BE2C (cell line): Measurements from ENCODE around the gene HHIPL1.

ENCODE experiments used
- DNase-seq: peaks from one replicate; pipeline ENCODE4 v3.0.0-alpha.2; 2020
- H3K27me3 ChIP-seq: fragments of 250-450 bp; sonication (Bioruptor Pico); 2 replicates; pipeline ENCODE4 v1.5.1; 2020; ENCODE audit warnings: mild to moderate bottlenecking
- H3K36me3 ChIP-seq: fragments of 250-450 bp; sonication (Bioruptor Pico); 2 replicates; pipeline ENCODE4 v1.5.1; 2020; ENCODE audit warnings: mild to moderate bottlenecking
- H3K4me1 ChIP-seq: fragments of 250-450 bp; sonication (Bioruptor Pico); 2 replicates; pipeline ENCODE4 v1.5.1; 2020
- H3K4me3 ChIP-seq: 2 replicates; pipeline ENCODE4 v1.5.1; 2011; ENCODE audit warnings: low read depth, low read length
- H3K9me3 ChIP-seq: fragments of 250-450 bp; sonication (Bioruptor Pico); 2 replicates; pipeline ENCODE4 v1.5.1; 2020
- TF ChIP-seq, protein P1 (sequence below): IDR thresholded peaks from 2 replicates; pipeline ENCODE4 v1.5.1; 2012; ENCODE audit warnings: mild to moderate bottlenecking, low read depth, low read length

HHIPL1 gene

DNA sequence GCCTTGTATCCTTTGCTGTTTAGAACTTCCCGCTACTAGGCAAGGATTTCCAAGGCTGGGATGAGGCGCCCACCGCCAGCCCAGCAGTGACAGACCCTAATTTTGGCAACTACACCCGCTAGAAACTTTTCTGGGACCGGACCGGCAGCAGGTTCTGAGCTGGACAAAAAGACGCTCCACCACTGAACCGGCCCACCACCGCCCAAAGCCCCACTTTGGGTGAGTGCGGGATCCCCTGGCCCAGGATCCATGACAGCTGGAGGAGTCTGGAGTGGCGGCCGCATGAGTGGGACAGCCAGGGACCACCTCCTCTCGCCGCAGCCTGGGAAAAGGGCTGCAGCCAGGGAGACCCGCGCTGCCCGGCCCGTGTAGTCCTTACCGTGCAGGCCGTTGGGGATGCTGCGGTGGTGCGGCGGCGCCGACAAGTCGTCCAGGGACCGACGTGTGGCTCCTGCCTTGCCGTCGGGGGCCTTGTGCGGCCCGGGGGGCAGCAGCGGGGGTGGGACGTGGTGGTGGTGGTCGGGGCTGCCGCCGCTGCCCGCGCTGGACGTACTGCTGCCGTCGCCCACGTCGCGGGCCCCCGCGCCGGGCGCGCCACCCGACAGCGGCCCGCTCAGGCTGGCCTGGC lies 42.0 kb upstream of the HHIPL1 start:
- TF ChIP-seq, protein P1, sequence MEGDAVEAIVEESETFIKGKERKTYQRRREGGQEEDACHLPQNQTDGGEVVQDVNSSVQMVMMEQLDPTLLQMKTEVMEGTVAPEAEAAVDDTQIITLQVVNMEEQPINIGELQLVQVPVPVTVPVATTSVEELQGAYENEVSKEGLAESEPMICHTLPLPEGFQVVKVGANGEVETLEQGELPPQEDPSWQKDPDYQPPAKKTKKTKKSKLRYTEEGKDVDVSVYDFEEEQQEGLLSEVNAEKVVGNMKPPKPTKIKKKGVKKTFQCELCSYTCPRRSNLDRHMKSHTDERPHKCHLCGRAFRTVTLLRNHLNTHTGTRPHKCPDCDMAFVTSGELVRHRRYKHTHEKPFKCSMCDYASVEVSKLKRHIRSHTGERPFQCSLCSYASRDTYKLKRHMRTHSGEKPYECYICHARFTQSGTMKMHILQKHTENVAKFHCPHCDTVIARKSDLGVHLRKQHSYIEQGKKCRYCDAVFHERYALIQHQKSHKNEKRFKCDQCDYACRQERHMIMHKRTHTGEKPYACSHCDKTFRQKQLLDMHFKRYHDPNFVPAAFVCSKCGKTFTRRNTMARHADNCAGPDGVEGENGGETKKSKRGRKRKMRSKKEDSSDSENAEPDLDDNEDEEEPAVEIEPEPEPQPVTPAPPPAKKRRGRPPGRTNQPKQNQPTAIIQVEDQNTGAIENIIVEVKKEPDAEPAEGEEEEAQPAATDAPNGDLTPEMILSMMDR = no peak
- Histone ChIP-seq H3K27me3 (no peaks in the 10 kb centered on the region), H3K9me3 (no peaks in the 10 kb centered on the region), H3K4me1 (peaks cover 34% of the 10 kb centered on the region), H3K4me3 (peak overlapping the region; percentile 99), H3K36me3 (peaks cover 18% of the 10 kb centered on the region)
- peak; percentile 43 for DNase-seq

DNA sequence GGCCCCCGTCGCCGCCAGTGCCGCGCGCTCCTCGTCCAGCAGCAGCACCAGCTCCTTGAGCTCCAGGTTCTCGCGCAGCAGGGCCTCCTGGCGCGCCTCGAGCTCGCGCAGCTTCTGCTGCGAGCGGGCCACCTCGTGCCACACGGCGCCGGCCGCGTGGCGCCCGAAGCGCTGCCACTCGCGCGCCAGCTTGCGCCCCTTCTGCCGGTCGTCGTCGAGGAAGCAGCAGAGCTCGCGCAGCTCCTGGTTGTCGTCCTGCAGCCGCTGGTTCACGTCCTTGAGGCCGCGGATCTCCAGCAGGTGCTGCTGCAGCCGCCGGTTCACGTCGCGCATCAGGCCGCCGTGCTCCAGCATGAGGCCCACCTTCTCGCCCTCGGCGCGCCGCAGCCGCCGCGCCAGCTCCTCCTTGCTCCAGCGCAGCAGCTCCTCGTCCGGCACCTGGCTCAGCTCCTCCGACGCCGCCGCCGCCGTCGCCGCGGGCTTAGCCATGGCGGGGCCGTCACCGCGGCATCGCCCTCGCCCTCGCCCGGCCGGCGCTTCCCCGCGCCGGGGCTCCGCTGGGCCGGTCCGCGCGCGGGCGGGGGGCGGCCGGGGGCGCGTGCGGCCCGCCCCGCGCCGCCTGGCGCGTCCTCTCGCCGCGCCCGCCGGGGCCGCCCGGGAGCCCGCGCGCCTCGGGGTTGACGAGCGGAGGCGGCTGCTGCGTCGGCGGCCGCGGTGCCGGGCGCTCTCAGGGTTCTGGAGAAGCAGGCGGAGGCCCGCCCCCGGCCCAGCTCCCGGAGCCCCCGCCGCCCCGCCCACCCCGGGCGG lies 41.3 kb upstream of the HHIPL1 start, which contains the start of gene CCDC85C:
Gene CCDC85C (minus strand): TSS at position 737 of the 807 bp plus-strand sequence. CDS start 248 bp downstream, at position 489.
- no peaks in the 10 kb centered on the region for H3K9me3 ChIP-seq
- peaks cover 30% of the 10 kb centered on the region for H3K4me1 ChIP-seq
- no peaks in the 10 kb centered on the region for H3K27me3 ChIP-seq
- peak; percentile 64 for DNase-seq
- TF ChIP-seq, protein P1 = no peak
- peak within 1 kb of the TSS; percentile 99 for H3K4me3 ChIP-seq
- peaks cover 18% of the 10 kb centered on the region for H3K36me3 ChIP-seq

DNA sequence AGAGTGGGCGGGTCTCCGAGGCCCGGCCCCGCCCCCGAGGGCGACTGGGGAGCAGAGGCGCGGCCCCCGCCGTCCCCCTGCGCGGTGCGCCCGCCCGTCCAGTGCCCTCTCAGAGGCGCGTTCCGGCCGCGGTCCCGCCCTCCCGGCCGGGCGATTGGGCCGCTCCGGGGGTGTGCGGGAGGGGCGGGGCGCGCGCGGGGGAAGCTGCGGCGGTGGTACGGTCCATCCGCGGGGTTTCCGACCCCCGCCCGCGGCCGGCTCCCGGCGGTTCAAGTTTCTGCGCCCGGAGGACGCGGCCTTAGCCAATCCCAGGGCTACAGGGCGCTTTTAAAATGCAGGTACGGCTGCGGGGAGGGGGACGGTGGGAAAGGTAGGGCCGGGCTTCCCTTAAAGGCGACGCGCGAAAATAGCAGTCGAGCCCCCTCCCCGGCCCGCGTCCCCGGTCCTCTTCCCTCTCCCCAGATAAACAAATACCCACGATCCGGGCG lies 40.6 kb upstream of the HHIPL1 start:
- Histone ChIP-seq H3K4me3 (peak overlapping the region; percentile 84), H3K27me3 (no peaks in the 10 kb centered on the region), H3K4me1 (peaks cover 23% of the 10 kb centered on the region), H3K36me3 (peaks cover 18% of the 10 kb centered on the region), H3K9me3 (no peaks in the 10 kb centered on the region)
- TF ChIP-seq, protein P1 = no peak
- DNase-seq = peak; percentile 98

DNA sequence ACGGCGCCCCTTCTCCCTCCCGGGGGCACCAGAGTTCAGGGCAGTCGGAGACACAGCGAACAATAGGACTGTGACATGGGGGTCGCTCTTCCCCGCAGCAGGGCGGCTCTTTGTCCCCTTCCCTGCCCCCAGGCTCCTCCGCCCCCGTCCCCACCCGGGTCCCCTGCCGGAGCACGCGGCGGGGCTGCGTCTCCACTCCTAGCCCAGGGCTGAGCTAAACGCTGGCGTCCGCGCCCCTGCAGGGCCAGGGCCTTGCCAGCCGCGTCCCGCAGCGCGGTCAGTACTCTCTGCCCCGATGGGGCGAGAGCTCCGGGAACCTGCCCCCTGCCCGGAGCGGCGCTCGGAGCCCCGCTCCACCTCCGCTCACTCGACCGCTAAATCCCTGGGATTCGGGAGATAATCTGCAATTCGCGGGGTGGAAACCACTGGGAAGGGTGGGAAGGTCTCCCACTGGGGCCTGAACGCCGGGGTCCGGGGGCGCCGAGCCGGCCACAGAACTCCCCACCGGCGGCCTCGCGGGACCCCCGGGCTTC lies 40.1 kb upstream of the HHIPL1 start:
- Histone ChIP-seq H3K36me3 (peaks cover 17% of the 10 kb centered on the region), H3K4me1 (peaks cover 20% of the 10 kb centered on the region), H3K4me3 (peak overlapping the region; percentile 84), H3K9me3 (no peaks in the 10 kb centered on the region), H3K27me3 (no peaks in the 10 kb centered on the region)
- peak; percentile 77 for DNase-seq
- TF ChIP-seq, protein P1 = no peak

DNA sequence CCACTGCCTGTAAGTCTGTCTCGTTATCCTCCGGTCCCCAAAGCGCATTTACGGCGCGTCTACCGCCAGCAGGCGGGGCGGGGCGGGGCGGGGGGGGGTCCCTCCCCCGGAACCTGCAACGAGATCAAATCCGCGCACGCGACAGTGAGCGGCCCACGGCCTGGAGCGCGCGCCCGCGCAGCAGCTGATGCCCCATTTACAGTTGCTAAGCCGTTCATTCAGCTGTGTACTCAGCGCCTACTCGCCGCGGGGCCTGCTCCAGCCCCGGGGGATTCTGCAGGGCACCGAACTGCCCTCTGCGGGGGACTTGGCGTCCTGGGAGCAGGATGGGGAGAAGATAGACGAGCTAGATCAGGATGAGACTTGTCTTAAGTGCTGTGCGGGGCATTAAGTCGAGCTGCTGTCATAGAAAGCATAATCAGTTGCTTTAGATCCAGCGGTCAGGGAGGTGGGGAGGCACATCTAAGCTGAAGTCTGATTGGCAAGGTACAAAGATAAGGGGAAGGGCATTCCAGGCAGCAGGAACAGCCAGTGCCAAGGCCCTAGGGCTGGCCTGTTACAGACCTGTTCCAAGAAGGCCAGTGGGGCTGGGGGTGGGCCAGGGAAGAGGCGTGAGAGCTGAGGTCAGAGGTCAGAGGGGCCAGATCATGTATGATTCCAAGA lies 39.5 kb upstream of the HHIPL1 start:
- H3K36me3 ChIP-seq = peaks cover 11% of the 10 kb centered on the region
- H3K4me3 ChIP-seq = peak overlapping the region; percentile 84
- peak; percentile 82 for DNase-seq
- no peaks in the 10 kb centered on the region for H3K9me3 ChIP-seq
- TF ChIP-seq, protein P1 = no peak
- H3K27me3 ChIP-seq = no peaks in the 10 kb centered on the region
- peaks cover 14% of the 10 kb centered on the region for H3K4me1 ChIP-seq
